ENCODE measurements around the gene MYL6B. TPM values are rescaled to one million over a fixed set of nuclear protein-coding genes. Genes with fewer than 3 reads are reported as not detected.
"Not testable (repeated sequence)": the region's sequence is repeated elsewhere in the genome, so short reads cannot be mapped to it uniquely, and the experiment has no call there.

The MYL6B gene
- total RNA-seq, 1 donor from 2014 or later = 19.5 TPM

DNA sequence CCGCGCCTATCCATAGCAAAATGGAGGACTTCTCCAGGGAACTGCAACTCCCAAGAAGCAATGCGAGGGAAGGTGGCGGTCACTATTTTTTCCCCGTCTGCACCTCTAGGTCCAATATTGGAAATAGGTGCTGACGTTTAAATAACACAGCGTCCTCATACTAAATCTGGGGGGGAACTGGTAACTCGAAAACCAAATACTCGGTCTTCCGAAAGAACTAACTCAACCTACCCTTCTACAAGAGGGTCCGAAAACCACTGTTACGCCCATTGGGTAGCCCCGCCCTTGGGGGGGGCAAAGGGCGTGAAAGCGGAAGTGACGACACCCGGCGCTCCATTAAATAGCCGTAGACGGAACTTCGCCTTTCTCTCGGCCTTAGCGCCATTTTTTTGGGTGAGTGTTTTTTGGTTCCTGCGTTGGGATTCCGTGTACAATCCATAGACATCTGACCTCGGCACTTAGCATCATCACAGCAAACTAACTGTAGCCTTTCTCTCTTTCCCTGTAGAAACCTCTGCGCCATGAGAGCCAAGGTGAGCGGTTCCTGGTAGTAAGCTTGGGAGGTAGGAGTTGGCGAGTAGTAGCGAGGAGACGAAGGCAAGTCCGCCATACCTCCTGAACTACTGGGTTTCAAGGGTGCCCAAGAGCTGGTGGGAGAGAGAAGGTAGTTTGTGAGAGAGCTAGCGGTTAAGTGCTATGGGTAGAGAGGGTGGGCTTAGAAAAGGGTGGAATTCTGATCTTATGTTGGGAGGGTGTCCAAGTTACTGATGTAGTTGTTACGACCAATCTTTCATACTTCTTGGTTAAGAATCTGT, 35.9 kb upstream of the MYL6B start, which contains the start of gene RPL41:
Gene RPL41, plus strand, starts transcription at position 367 of the 815 bp plus-strand sequence.
- intact Hi-C loops (cut with DNase I) = no loop called here
- TF ChIP-seq, protein P1, sequence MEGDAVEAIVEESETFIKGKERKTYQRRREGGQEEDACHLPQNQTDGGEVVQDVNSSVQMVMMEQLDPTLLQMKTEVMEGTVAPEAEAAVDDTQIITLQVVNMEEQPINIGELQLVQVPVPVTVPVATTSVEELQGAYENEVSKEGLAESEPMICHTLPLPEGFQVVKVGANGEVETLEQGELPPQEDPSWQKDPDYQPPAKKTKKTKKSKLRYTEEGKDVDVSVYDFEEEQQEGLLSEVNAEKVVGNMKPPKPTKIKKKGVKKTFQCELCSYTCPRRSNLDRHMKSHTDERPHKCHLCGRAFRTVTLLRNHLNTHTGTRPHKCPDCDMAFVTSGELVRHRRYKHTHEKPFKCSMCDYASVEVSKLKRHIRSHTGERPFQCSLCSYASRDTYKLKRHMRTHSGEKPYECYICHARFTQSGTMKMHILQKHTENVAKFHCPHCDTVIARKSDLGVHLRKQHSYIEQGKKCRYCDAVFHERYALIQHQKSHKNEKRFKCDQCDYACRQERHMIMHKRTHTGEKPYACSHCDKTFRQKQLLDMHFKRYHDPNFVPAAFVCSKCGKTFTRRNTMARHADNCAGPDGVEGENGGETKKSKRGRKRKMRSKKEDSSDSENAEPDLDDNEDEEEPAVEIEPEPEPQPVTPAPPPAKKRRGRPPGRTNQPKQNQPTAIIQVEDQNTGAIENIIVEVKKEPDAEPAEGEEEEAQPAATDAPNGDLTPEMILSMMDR (IDR thresholded peaks at IDR 0.05) = no peak
- DNase-seq = peak; percentile 94
- H3K4me3 ChIP-seq = peak within 1 kb of the TSS; percentile 62
- peak within 1 kb of the TSS; percentile 97 for H3K27ac ChIP-seq
- H3K36me3 ChIP-seq = peaks cover 41% of the 10 kb centered on the region
- no peaks in the 10 kb centered on the region for H3K9me3 ChIP-seq
- no peaks in the 10 kb centered on the region for H3K27me3 ChIP-seq
- peaks cover 19% of the 10 kb centered on the region for H3K4me1 ChIP-seq
- ATAC-seq = peak; percentile 75

DNA sequence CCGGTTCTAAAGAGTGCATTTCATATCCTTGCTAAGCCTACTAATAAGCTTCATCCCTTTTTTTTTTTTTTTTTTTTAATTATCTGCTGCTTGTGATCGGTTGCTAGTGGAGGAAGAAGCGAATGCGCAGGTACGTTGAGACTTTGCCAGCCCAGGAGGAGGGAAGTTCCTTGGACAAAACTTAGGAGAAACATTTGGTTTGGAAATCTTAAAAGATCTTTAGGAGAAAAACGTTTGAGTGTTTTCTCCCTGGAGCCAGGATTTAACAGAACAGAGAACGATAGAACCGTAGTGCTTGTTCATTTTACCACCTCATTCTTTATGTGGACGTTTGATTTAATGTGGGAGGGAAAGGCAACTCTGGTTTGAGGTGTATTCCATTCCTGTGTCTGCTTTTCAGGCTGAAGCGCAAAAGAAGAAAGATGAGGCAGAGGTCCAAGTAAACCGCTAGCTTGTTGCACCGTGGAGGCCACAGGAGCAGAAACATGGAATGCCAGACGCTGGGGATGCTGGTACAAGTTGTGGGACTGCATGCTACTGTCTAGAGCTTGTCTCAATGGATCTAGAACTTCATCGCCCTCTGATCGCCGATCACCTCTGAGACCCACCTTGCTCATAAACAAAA, 35.2 kb upstream of the MYL6B start:
- ATAC-seq; H3K27me3 ChIP-seq; intact Hi-C loops (cut with DNase I); DNase-seq; H3K9me3 ChIP-seq: not testable (repeated sequence)
- H3K36me3 ChIP-seq = peaks cover 40% of the 10 kb centered on the region
- peaks cover 19% of the 10 kb centered on the region for H3K4me1 ChIP-seq
- H3K27ac ChIP-seq = peak overlapping the region; percentile 97
- peak overlapping the region; percentile 62 for H3K4me3 ChIP-seq

DNA sequence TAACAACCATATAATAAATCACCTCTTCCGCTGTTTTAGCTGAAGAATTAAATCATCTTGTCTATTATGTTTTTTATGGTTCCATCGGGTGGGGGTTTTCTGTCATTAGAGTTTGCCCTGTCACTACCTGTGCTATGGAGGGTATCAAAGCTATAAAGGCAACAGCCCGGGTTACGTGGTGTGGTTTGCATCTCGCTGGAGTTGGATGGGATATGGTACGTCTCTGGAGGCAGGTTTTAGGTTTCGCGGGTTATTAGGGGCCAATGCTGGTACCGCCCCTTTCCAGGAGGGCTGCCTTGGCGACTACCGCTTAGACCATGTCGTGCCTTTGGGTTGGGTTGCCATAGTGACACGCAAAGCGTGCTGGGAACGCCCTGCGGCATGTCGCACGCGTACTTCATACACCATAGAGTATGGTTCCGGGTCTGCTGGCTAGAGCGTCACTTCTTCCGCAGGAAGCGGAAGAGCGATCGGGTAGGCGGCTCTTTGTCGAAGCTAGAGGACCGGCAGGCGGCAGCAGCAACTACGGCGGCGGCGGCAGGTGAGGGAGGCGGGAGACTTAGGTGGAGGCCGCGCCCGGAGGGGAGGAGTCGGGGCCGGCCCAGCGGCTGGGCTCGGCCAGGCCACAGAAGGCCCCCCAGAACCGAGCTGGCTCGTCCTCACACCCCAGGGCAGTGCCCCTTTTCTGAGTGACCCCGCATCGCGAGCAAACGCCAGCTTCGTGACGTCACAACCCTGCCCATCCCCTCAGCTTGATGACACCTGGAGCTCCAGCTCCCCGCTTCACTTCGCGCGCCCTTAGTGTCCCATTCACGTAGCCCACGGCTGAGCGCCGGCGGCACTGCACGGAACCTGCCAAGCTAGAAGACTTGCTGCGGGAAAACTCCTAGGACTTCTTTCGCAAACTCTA, 34.4 kb upstream of the MYL6B start, which contains the start of gene ZC3H10:
Gene ZC3H10, plus strand, starts transcription at position 489 of the 910 bp plus-strand sequence. CDS start 2,297 bp downstream, outside the sequence.
- Histone ChIP-seq H3K4me3 (peak within 1 kb of the TSS; percentile 62), H3K36me3 (peaks cover 32% of the 10 kb centered on the region), H3K4me1 (peaks cover 19% of the 10 kb centered on the region), H3K27ac (peak within 1 kb of the TSS; percentile 97), H3K9me3 (no peaks in the 10 kb centered on the region), H3K27me3 (no peaks in the 10 kb centered on the region)
- DNase-seq = peak; percentile 98
- intact Hi-C loops (cut with DNase I) = no loop called here
- ATAC-seq = peak; percentile 92
- TF ChIP-seq, protein P1 (IDR thresholded peaks at IDR 0.05) = peak; percentile 57

DNA sequence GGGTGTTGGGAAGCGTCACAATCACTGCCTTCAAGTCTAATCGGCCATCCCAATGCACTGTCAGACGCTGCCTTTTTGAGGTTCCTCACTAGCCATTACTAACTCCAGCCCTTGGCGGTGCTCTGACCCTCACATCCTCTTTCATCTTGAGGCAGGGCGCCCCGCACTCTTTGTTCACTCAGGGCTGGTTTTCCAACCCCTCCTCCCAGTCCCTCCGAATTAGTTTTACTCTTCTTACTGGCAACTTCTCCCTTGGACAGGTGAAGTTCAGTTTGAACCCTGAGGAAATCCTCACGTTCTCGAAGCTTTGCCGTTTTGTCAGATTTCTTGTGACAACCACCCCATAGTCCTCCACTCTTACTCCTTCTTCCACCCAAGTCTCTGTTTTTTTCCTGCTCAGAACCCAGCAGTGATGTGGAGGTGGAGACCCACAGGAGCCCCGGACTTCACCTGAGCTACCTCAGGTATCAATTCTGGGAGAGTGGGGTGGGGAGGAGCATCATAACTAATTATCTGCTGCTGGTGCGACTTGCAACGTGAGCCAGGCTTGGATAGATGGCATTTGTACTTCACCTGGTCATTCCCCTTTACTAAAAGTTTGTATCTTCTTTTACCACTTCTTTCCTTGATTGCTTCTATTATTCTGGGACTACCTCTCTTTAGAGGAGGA, 33.6 kb upstream of the MYL6B start:
- DNase-seq (no peak), ATAC-seq (no peak)
- Histone ChIP-seq H3K36me3 (peaks cover 24% of the 10 kb centered on the region), H3K4me1 (peaks cover 19% of the 10 kb centered on the region), H3K4me3 (peak overlapping the region; percentile 62), H3K27me3 (no peaks in the 10 kb centered on the region), H3K9me3 (no peaks in the 10 kb centered on the region), H3K27ac (peak overlapping the region; percentile 97)
- TF ChIP-seq, protein P1 (IDR thresholded peaks at IDR 0.05) = no peak
- intact Hi-C loops (cut with DNase I) = no loop called here

DNA sequence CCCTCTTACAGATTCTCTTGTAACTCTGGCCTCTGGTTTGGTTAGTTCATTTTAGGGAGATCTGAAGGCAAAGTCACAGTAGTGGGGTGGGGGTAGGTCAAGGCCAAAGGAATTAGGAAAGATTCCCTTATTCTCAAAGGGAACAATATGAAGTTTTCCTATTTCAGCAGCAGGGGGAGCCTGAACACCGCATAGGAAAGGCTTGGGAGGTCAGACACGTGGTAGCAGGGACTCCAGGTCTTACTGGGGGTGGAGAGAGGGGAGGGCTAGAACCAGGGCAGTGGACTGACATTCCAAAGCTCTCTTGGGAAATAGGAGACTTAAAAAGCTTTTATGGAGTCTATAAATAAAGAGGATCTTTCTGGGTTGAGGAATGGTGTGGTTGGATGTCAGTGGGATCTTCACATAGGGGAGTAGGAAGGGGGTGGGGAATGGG, 33.0 kb upstream of the MYL6B start:
- ATAC-seq = peak; percentile 70
- no peak for DNase-seq
- peaks cover 21% of the 10 kb centered on the region for H3K4me1 ChIP-seq
- H3K9me3 ChIP-seq = no peaks in the 10 kb centered on the region
- H3K36me3 ChIP-seq = peaks cover 23% of the 10 kb centered on the region
- TF ChIP-seq, protein P1 (IDR thresholded peaks at IDR 0.05) = peak; percentile 79
- intact Hi-C loops (cut with DNase I) = no loop called here
- H3K27ac ChIP-seq = peak overlapping the region; percentile 97
- peak overlapping the region; percentile 62 for H3K4me3 ChIP-seq
- no peaks in the 10 kb centered on the region for H3K27me3 ChIP-seq

Measured in upper lobe of right lung (tissue), 1 donor.